ENCODE data around the gene CTU2. TPM values are rescaled to one million over a fixed set of nuclear protein-coding genes. Genes with fewer than 3 reads are reported as not detected.

The CTU2 gene
- total and polyA plus RNA-seq, 2 of the 8 experiments (the other 6 are each of a cell fraction or from before 2014, with no cell fraction given): 32.7 to 42.9 TPM

DNA sequence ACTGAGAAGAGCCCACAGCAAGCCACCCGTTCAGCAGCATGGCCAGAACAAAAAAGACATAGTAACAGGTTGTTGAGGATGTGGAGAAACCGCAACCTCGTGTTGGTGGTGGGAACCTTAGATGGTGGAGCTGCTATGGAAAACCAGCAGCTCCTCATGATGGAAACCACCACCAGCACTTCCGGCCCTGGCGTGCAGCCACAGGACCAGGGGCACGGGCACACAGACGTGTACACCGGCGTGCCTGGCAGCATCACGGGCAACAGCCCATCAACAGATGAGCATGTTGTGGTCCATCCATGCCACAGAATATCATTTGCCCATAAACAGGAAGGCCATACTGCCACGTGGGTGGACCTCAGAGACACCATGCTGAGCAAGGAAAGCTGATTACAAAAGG lies 11.9 kb downstream of the CTU2 start:
- Histone ChIP-seq H3K36me3 (ENCODE audit: control insufficient read depth in 2 of 4, insufficient read depth in 4 of 4, low read length in 3 of 4) (peaks cover 4 to 53% (median 24%) of the 10 kb centered on the region in 4 experiments; a peak in 5 of 8 replicates), H4K5ac (ENCODE audit: insufficient read length, low read depth, low read length) (no peak overlapping the region), H3K9me3 (ENCODE audit: insufficient read depth in 2 of 2, low read depth in 1 of 2, low read length in 1 of 2) (no peaks in the 10 kb centered on the region), H3K27me3 (replicated peaks in 1 of 4; ENCODE audit: control insufficient read depth in 3 of 4, extremely low read depth in 1 of 4, insufficient read depth in 3 of 4, low read length in 3 of 4) (no peaks in the 10 kb centered on the region), H3K23ac (ENCODE audit: insufficient read length) (no peak overlapping the region), H3K27ac (ENCODE audit: low read depth, low read length) (no peak overlapping the region), H4K20me1 (replicated peaks in 1 of 2; ENCODE audit: control insufficient read depth in 1 of 2, insufficient read depth in 2 of 2, low read length in 2 of 2) (peaks cover 6 to 16% of the 10 kb centered on the region in 2 experiments), H2BK15ac (ENCODE audit: low read length) (no peak overlapping the region), H3K18ac (ENCODE audit: extremely low read depth, low read length) (no peak overlapping the region), H3K4ac (replicated peaks; ENCODE audit: insufficient read length, low read depth, low read length) (no peak overlapping the region), H2BK12ac (ENCODE audit: low read depth, low read length) (no peak overlapping the region), H3K4me3 (ENCODE audit: extremely low read depth in 1 of 4, insufficient read depth in 2 of 4, low read depth in 3 of 4, low read length in 4 of 4) (no peak overlapping the region), H4K91ac (replicated peaks; ENCODE audit: insufficient read length, low read length) (no peak overlapping the region), H3K56ac (replicated peaks; ENCODE audit: insufficient read length, low read depth, low read length) (no peak overlapping the region), H2BK120ac (replicated peaks; ENCODE audit: low read depth, low read length) (no peak overlapping the region), H3K9ac (replicated peaks in 1 of 4; ENCODE audit: extremely low read depth in 1 of 4, low read depth in 3 of 4, low read length in 3 of 4) (no peak overlapping the region), H3K4me2 (ENCODE audit: insufficient read depth in 1 of 2, low read depth in 2 of 2, low read length in 2 of 2) (no peak overlapping the region), H2BK5ac (ENCODE audit: low read depth, low read length) (no peak overlapping the region), H3K79me1 (ENCODE audit: low read depth, low read length) (no peaks in the 10 kb centered on the region), H3K79me2 (ENCODE audit: control insufficient read depth in 1 of 2, insufficient read depth in 2 of 2, low read length in 2 of 2) (no peaks in the 10 kb centered on the region), H2AFZ (ENCODE audit: low read length) (no peak overlapping the region), H3K14ac (ENCODE audit: insufficient read length) (no peak overlapping the region), H2BK20ac (ENCODE audit: low read length) (no peak overlapping the region), H3K4me1 (replicated peaks in 1 of 4; ENCODE audit: control insufficient read depth in 3 of 4, insufficient read depth in 4 of 4, low read length in 3 of 4) (no peaks in the 10 kb centered on the region), H3K23me2 (ENCODE audit: low read depth, low read length) (no peaks in the 10 kb centered on the region), H2AK5ac (ENCODE audit: low read depth, low read length) (no peak overlapping the region), H4K8ac (ENCODE audit: extremely low read depth, insufficient read depth, low read length) (no peak overlapping the region)
- ChIA-PET POLR2A (ENCODE audit: partially characterized antibody) (interaction anchor here (1.0 kb wide), 1 partner anchor 12 kb away, joined by 3 read pairs; no protein-coding TSS in a partner anchor), CTCF (ENCODE audit: partially characterized antibody) (interaction anchor here (0.7 to 1.8 kb wide), 5 partner anchors 13 to 284 kb away, joined by 3 to 10 read pairs (median 3); no protein-coding TSS in a partner anchor)
- TF ChIP-seq HDAC2 (IDR thresholded peaks at IDR 0.05; ENCODE audit: borderline replicate concordance in 1 of 2, low read depth in 2 of 2, low read length in 2 of 2) (no peak), MAFK (IDR thresholded peaks at IDR 0.05; ENCODE audit: low read depth, low read length) (no peak), RAD21 (IDR thresholded peaks at IDR 0.05 in 1 of 2, conservative IDR thresholded peaks at IDR 0.05 in 1 of 2; ENCODE audit: low read depth in 2 of 2, low read length in 2 of 2) (no peak), CEBPB (IDR thresholded peaks at IDR 0.05; ENCODE audit: low read depth, low read length) (no peak), SIN3A (conservative IDR thresholded peaks at IDR 0.05 in 1 of 2, IDR thresholded peaks at IDR 0.05 in 1 of 2; ENCODE audit: low read depth in 1 of 2, low read length in 2 of 2) (no peak), TCF12 (IDR thresholded peaks at IDR 0.05; ENCODE audit: low read depth, low read length) (no peak), CREB1 (IDR thresholded peaks at IDR 0.05) (no peak)
- DNase-seq (ENCODE audit: low read depth in 1 of 2, low spot score in 2 of 2) (no peak), FAIRE-seq (no peak)
- 94% methylated on average over 11 of the region's 11 CpGs; no CpG with 5 or more reads in 1 of the 2 experiments for WGBS, 2 experiments (ENCODE audit: extremely low coverage in 1 of 2, insufficient coverage in 1 of 2, insufficient read length in 1 of 2, insufficient replicate concordance in 2 of 2, low coverage in 1 of 2, low lambda C conversion rate in 2 of 2, missing lambda C conversion rate in 1 of 2)

Data from H1 (cell line).